Measurements from ENCODE around the gene SYNDIG1. TPM values are rescaled to one million over a fixed set of nuclear protein-coding genes. Genes with fewer than 3 reads are reported as not detected.
"Not testable (repeated sequence)": the region's sequence is repeated elsewhere in the genome, so short reads cannot be mapped to it uniquely, and the experiment has no call there.

Gene SYNDIG1
- total RNA-seq, 2 experiments from 2014 or later, result not detected

GRCh38 chr20:24497851-24498250 is 28.4 kb downstream of the SYNDIG1 start:
- Mint-ChIP-seq H3K27ac (no peak overlapping the region), H3K9me3 (no peaks in the 10 kb centered on the region), H3K27me3 (no peaks in the 10 kb centered on the region), H3K4me3 (no peak overlapping the region), H3K4me1 (no peaks in the 10 kb centered on the region), H3K36me3 (ENCODE audit: low read depth) (no peaks in the 10 kb centered on the region)
- ChIA-PET CTCF (no interaction called here), POLR2A (no interaction called here)
- no peak for DNase-seq

GRCh38 chr20:24498641-24499040 is 29.2 kb downstream of the SYNDIG1 start:
- no peaks in the 10 kb centered on the region for H3K27me3 Mint-ChIP-seq
- no peak overlapping the region for H3K27ac Mint-ChIP-seq
- ChIA-PET CTCF (no interaction called here), POLR2A (no interaction called here)
- H3K36me3 Mint-ChIP-seq (ENCODE audit: low read depth), result no peaks in the 10 kb centered on the region
- H3K9me3 Mint-ChIP-seq, result no peaks in the 10 kb centered on the region
- H3K4me3 Mint-ChIP-seq, result no peak overlapping the region
- no peak for DNase-seq
- H3K4me1 Mint-ChIP-seq, result no peaks in the 10 kb centered on the region

DNA sequence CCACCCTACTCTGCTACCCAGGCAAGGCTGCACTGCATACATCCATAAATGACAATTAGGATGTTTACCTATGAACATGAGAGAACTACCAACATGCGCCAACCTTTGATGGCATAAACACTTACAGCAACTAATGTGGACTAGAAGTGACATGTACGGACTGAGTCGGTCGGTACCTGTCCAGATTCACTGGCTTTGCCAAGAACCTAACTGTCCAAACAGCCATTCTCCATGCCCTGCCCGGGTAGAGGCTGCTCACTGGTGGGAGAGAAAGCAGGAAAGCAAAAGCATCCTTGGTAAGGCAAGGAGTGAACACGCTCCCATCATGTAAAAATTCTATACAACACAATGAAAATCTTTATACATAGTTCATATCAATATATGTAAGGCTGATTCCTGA is 30.0 kb downstream of the SYNDIG1 start:
- POLR2A ChIA-PET, result no interaction called here
- Mint-ChIP-seq H3K27me3 (no peaks in the 10 kb centered on the region), H3K4me1 (no peaks in the 10 kb centered on the region), H3K36me3 (ENCODE audit: low read depth) (no peaks in the 10 kb centered on the region), H3K27ac (no peak overlapping the region), H3K9me3 (no peaks in the 10 kb centered on the region), H3K4me3 (no peak overlapping the region)
- CTCF ChIA-PET, result no interaction called here
- no peak for DNase-seq

GRCh38 chr20:24501764-24502556 is 32.5 kb downstream of the SYNDIG1 start:
- ChIA-PET CTCF (no interaction called here), POLR2A (no interaction called here)
- Mint-ChIP-seq H3K27ac (no peak overlapping the region), H3K27me3 (no peaks in the 10 kb centered on the region), H3K4me3 (no peak overlapping the region), H3K4me1 (no peaks in the 10 kb centered on the region), H3K9me3 (no peaks in the 10 kb centered on the region), H3K36me3 (ENCODE audit: low read depth) (no peaks in the 10 kb centered on the region)
- no peak for DNase-seq

- H3K9me3 Mint-ChIP-seq, result no peaks in the 10 kb centered on the region
- no peak for DNase-seq
- H3K4me3 Mint-ChIP-seq, result no peak overlapping the region
- no peaks in the 10 kb centered on the region for H3K27me3 Mint-ChIP-seq
- no peak overlapping the region for H3K27ac Mint-ChIP-seq
- CTCF ChIA-PET, result no interaction called here
- POLR2A ChIA-PET, result no interaction called here
- H3K36me3 Mint-ChIP-seq (ENCODE audit: low read depth), result no peaks in the 10 kb centered on the region
- H3K4me1 Mint-ChIP-seq, result no peaks in the 10 kb centered on the region
Observed at GRCh38 chr20:24502661-24503060, 33.2 kb downstream of the SYNDIG1 start.

DNA sequence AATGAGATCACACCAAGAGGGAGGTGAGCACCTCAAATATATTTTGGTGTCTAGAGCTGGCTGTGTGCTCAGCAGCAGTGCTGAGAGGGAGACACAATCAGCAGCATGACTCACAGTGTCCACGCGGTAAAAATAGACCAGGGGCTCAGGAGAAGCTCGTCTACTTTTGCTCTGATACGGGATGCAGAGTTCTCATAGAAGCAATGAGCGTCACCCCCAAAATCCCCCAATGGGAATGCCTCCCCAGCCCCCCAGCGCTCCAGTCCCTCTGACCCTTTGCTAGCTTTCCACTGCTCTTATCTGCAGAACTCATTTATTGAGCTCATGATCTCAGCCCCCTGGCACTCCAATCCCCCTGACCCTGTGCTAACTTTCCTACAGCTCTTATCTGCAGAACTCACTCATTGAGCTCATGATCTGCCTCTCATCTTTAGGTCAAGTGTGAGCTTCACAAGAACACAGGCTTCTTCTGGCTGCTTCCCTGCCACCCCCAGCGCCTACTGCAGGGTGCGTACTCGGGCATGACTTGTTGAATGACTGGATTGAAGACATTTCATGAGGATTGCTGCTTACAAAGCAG is 34.0 kb downstream of the SYNDIG1 start:
- DNase-seq, result no peak
- Mint-ChIP-seq H3K27me3 (no peaks in the 10 kb centered on the region), H3K27ac (no peak overlapping the region), H3K9me3 (no peaks in the 10 kb centered on the region), H3K4me1 (no peaks in the 10 kb centered on the region), H3K36me3 (ENCODE audit: low read depth) (no peaks in the 10 kb centered on the region), H3K4me3 (no peak overlapping the region)
- ChIA-PET POLR2A (no interaction called here), CTCF (no interaction called here)

- no peaks in the 10 kb centered on the region for H3K27me3 Mint-ChIP-seq
- no peaks in the 10 kb centered on the region for H3K4me1 Mint-ChIP-seq
- H3K36me3 Mint-ChIP-seq (ENCODE audit: low read depth), result no peaks in the 10 kb centered on the region
- H3K4me3 Mint-ChIP-seq, result no peak overlapping the region
- ChIA-PET CTCF (no interaction called here), POLR2A (no interaction called here)
- H3K9me3 Mint-ChIP-seq, result no peaks in the 10 kb centered on the region
- H3K27ac Mint-ChIP-seq, result no peak overlapping the region
- no peak for DNase-seq
Observed at GRCh38 chr20:24504331-24505285, 35.2 kb downstream of the SYNDIG1 start.

DNA sequence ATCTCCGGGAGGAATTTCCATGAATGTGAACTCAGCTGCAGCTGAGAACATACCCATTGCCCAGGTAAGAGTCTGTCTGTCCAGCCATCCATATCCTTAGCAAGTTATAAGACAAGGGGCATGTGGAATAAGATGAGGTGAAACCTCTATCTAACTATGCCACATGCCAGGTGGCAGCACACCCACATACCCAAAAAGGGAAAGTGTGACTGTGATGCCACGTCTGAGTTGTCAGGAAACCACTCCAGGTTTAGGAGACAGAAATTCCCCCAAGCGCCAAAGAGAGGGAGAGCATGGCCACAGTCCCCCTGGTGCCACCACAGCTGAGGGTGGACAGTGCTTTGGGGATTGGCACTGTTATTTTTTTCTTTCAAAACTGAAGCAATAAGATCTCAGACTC is 36.7 kb downstream of the SYNDIG1 start:
- DNase-seq, result no peak
- H3K9me3 Mint-ChIP-seq, result no peaks in the 10 kb centered on the region
- H3K27me3 Mint-ChIP-seq, result no peaks in the 10 kb centered on the region
- no peak overlapping the region for H3K4me3 Mint-ChIP-seq
- CTCF ChIA-PET, result no interaction called here
- H3K27ac Mint-ChIP-seq, result no peak overlapping the region
- POLR2A ChIA-PET, result no interaction called here
- H3K36me3 Mint-ChIP-seq (ENCODE audit: low read depth), result no peaks in the 10 kb centered on the region
- H3K4me1 Mint-ChIP-seq, result no peaks in the 10 kb centered on the region

DNA sequence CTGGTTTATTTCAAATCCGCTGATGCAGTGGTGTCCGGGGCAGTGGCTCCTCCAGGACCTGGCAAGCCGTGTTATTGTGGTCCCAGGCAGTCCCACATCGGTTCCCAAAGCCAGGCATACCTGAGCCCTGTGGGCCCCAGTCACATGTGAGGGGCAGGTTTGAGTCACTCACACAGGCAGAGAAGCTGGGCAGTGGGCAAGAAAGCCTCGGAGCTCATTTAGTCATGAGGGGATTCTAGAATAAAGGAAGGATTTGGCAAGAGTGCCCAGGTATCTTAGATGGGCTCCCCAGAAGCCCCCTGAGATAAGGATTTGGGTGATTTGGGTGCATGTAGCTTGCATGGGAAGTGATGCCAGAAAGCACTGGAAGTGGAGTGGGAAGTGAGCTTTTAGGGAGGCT is 37.3 kb downstream of the SYNDIG1 start:
- H3K4me1 Mint-ChIP-seq, result no peaks in the 10 kb centered on the region
- DNase-seq, result no peak

DNA sequence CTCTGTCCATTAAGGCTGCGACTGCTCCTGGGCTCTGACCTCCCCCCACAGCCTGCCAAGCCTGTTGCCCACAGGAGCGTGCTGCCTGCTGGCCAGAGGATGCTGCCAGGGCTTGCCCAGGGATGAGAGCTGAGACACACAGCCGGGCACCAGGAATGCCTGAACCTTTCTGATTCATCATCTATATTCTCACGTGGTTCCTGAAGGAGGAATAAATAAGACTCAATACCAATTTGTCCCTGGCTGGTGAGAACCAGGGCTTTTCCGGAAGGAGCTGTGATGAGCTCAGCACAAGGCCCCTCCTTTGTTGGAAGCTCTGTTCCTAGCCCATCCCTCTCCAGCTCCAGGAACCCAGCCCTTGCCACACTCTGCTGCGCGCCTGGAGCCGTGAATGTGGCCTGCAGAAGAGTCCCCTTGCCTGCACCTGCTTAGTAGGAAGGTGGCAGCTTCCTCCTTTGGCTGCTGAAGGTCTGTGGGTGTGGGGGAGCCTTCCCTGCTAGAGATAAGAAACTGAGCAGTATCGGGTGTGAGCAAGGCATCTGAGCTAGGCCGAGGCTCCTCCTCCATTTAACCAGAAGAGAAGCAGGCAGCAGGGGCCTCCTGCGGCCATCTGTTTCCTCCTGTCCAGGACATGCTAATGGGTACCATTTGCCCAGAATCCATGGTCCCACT is 37.9 kb downstream of the SYNDIG1 start:
- Mint-ChIP-seq H3K9me3 (no peaks in the 10 kb centered on the region), H3K4me1 (no peaks in the 10 kb centered on the region), H3K36me3 (ENCODE audit: low read depth) (no peaks in the 10 kb centered on the region), H3K27me3 (no peaks in the 10 kb centered on the region), H3K27ac (no peak overlapping the region), H3K4me3 (no peak overlapping the region)
- POLR2A ChIA-PET, result no interaction called here
- CTCF ChIA-PET, result no interaction called here
- no peak for DNase-seq

More for the DNA sequence above, 37.3 kb downstream of the SYNDIG1 start:
- Mint-ChIP-seq H3K36me3 (ENCODE audit: low read depth) (no peaks in the 10 kb centered on the region), H3K4me3 (no peak overlapping the region), H3K9me3 (no peaks in the 10 kb centered on the region), H3K27me3 (no peaks in the 10 kb centered on the region), H3K27ac (no peak overlapping the region)
- ChIA-PET POLR2A (no interaction called here), CTCF (no interaction called here)

- DNase-seq; CTCF ChIA-PET; H3K4me1 Mint-ChIP-seq; H3K4me3 Mint-ChIP-seq; H3K36me3 Mint-ChIP-seq (ENCODE audit: low read depth); POLR2A ChIA-PET; H3K27me3 Mint-ChIP-seq; H3K27ac Mint-ChIP-seq; H3K9me3 Mint-ChIP-seq: not testable (repeated sequence)
Observed at GRCh38 chr20:24512441-24512840, 43.0 kb downstream of the SYNDIG1 start.

GRCh38 chr20:24518515-24518914 is 49.1 kb downstream of the SYNDIG1 start:
- no peak for DNase-seq
- Mint-ChIP-seq H3K27me3 (peaks cover 3% of the 10 kb centered on the region), H3K4me1 (no peaks in the 10 kb centered on the region), H3K36me3 (ENCODE audit: low read depth) (no peaks in the 10 kb centered on the region), H3K27ac (no peak overlapping the region), H3K4me3 (no peak overlapping the region), H3K9me3 (no peaks in the 10 kb centered on the region)
- CTCF ChIA-PET, result no interaction called here
- POLR2A ChIA-PET, result no interaction called here

DNA sequence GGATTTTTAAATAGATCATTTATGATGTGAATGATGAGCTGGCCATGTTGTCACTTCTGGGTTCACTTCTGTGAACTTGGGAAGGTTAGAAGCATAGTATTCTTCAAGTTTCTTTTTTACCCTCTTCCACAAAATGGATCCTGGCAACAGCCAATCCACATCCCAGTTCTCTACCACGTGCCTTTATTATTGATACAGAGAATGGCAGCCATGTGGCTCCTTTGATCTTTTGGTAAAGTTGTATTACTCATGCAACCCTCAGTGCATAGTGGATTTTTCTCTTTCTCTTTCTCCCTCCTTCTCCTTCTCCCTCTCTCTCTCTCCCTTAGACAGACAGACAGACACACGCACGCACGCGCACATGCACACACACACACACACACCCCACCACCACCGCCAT is 50.0 kb downstream of the SYNDIG1 start:
- Mint-ChIP-seq H3K4me3 (no peak overlapping the region), H3K4me1 (no peaks in the 10 kb centered on the region), H3K36me3 (ENCODE audit: low read depth) (no peaks in the 10 kb centered on the region), H3K9me3 (no peaks in the 10 kb centered on the region), H3K27me3 (peaks cover 3% of the 10 kb centered on the region), H3K27ac (no peak overlapping the region)
- DNase-seq, result no peak
- CTCF ChIA-PET, result no interaction called here
- POLR2A ChIA-PET, result no interaction called here
